HEK293 (cell line): ENCODE data around the gene TCP11.

Source experiments
- KLF10 ChIP-seq: fragments of 450-650 bp; IDR thresholded peaks from 2 replicates; pipeline ENCODE4 v1.5.1; 2018; ENCODE audit warnings: missing biosample characterization, mild to moderate bottlenecking, missing genetic modification characterization
- REST ChIP-seq: fragments of 450-650 bp; formaldehyde crosslinking; IDR thresholded peaks from 2 replicates; pipeline ENCODE4 v1.5.1; 2016; ENCODE audit warnings: missing biosample characterization, missing genetic modification characterization
- ZBTB21 ChIP-seq: fragments of 450-650 bp; formaldehyde crosslinking; IDR thresholded peaks from 2 replicates; pipeline ENCODE4 v1.5.1; 2017; ENCODE audit warnings: missing biosample characterization, missing genetic modification characterization
- ZEB2 ChIP-seq: fragments of 450-650 bp; formaldehyde crosslinking; IDR thresholded peaks from 2 replicates; pipeline ENCODE4 v1.5.1; 2016; ENCODE audit warnings: missing biosample characterization, missing genetic modification characterization
- ZNF24 ChIP-seq: fragments of 450-650 bp; formaldehyde crosslinking; IDR thresholded peaks from 2 replicates; pipeline ENCODE4 v1.5.1; 2016; ENCODE audit warnings: missing biosample characterization, missing genetic modification characterization
- ZNF274 ChIP-seq, 2 experiments: fragments of 200-500 bp in 1 of 2; fragments of 450-650 bp in 1 of 2; sonication (Bioruptor generic) in 1 of 2; formaldehyde crosslinking in 1 of 2; IDR thresholded peaks; 2 replicates each; pipeline versions ENCODE4 v1.5.1 to v1.6.1; 2014 to 2016; ENCODE audit warnings: borderline replicate concordance in 1 of 2, inconsistent platforms in 1 of 2, low read length in 1 of 2, missing biosample characterization in 1 of 2, missing genetic modification characterization in 1 of 2
- TF ChIP-seq, protein P1 (sequence below): fragments of 450-650 bp; formaldehyde crosslinking; IDR thresholded peaks from 2 replicates; pipeline ENCODE4 v1.5.1; 2016; ENCODE audit warnings: missing biosample characterization, missing genetic modification characterization, borderline replicate concordance
- TF ChIP-seq, protein P2 (sequence below): fragments of 450-650 bp; formaldehyde crosslinking; IDR thresholded peaks from 2 replicates; pipeline ENCODE4 v1.5.1; 2017; ENCODE audit warnings: missing biosample characterization, missing genetic modification characterization
- TF ChIP-seq, protein P3 (sequence below): fragments of 450-650 bp; formaldehyde crosslinking; IDR thresholded peaks from 2 replicates; pipeline ENCODE4 v1.5.1; 2016; ENCODE audit warnings: missing biosample characterization, missing genetic modification characterization
- TF ChIP-seq, protein P4 (sequence below): fragments of 450-650 bp; formaldehyde crosslinking; optimal IDR thresholded peaks from 2 replicates; pipeline ENCODE3; 2016; ENCODE audit warnings: missing biosample characterization, mild to moderate bottlenecking, missing genetic modification characterization
- TF ChIP-seq, protein P5 (sequence below): fragments of 450-650 bp; formaldehyde crosslinking; IDR thresholded peaks from 2 replicates; pipeline ENCODE4 v1.5.1; 2016; ENCODE audit warnings: missing biosample characterization, missing genetic modification characterization, low read depth

DNA sequence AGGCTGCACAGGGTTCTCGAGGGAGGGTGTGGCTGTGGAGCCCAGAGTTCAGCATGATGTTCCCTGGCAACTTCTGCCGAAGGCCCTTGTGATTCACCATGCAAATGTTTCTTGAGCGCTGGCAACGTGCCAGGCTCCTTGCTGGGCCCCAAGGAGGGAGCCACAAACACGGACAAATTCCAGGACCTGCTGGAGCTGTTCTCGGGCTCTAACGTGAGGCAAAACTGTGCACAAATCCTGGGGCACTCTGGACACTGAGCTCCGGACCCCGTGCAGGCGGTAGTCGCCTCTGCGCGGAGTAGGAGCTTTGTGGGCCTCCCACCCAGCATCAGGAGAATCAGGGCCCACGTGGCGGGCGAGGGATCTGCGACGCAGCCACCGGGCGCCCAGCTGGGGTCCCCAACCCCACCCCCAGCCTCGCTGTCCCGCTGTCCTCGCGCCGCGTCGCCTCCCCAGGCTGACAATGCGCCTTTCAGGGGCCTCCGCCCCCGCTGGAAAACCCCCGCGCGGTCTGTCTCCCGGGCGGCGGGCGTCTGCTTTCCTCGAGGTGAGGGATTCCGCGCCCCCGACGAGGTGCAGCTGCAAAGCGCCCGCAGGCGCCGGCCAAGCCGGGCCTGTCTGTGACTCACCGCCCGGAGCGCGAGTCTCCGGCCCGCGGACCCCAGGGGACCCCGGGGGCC, 40.9 kb upstream of the TCP11 start:
- TF ChIP-seq, protein P1, sequence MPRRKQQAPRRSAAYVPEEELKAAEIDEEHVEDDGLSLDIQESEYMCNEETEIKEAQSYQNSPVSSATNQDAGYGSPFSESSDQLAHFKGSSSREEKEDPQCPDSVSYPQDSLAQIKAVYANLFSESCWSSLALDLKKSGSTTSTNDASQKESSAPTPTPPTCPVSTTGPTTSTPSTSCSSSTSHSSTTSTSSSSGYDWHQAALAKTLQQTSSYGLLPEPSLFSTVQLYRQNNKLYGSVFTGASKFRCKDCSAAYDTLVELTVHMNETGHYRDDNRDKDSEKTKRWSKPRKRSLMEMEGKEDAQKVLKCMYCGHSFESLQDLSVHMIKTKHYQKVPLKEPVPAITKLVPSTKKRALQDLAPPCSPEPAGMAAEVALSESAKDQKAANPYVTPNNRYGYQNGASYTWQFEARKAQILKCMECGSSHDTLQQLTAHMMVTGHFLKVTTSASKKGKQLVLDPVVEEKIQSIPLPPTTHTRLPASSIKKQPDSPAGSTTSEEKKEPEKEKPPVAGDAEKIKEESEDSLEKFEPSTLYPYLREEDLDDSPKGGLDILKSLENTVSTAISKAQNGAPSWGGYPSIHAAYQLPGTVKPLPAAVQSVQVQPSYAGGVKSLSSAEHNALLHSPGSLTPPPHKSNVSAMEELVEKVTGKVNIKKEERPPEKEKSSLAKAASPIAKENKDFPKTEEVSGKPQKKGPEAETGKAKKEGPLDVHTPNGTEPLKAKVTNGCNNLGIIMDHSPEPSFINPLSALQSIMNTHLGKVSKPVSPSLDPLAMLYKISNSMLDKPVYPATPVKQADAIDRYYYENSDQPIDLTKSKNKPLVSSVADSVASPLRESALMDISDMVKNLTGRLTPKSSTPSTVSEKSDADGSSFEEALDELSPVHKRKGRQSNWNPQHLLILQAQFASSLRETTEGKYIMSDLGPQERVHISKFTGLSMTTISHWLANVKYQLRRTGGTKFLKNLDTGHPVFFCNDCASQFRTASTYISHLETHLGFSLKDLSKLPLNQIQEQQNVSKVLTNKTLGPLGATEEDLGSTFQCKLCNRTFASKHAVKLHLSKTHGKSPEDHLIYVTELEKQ (tag by site-specific recombination): no peak
- TF ChIP-seq ZNF24 (peak; percentile 43; the same call in 1 of the 2 replicates), REST (0 out of 2 replicates have a peak, but pooled peaks have one; percentile 23), ZBTB21 (tag by site-specific recombination) (0 out of 2 replicates have a peak, but pooled peaks have one; percentile 52), KLF10 (peak; percentile 82), ZNF274 (IDR thresholded peaks at IDR 0.05; ENCODE audit: low read length) (no peak), ZNF274 (tag by site-specific recombination; IDR thresholded peaks at IDR 0.05; ENCODE audit: borderline replicate concordance) (no peak), ZEB2 (tag by site-specific recombination) (no peak)
- TF ChIP-seq, protein P2, sequence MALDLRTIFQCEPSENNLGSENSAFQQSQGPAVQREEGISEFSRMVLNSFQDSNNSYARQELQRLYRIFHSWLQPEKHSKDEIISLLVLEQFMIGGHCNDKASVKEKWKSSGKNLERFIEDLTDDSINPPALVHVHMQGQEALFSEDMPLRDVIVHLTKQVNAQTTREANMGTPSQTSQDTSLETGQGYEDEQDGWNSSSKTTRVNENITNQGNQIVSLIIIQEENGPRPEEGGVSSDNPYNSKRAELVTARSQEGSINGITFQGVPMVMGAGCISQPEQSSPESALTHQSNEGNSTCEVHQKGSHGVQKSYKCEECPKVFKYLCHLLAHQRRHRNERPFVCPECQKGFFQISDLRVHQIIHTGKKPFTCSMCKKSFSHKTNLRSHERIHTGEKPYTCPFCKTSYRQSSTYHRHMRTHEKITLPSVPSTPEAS (tag by site-specific recombination): no peak
- TF ChIP-seq, protein P3, sequence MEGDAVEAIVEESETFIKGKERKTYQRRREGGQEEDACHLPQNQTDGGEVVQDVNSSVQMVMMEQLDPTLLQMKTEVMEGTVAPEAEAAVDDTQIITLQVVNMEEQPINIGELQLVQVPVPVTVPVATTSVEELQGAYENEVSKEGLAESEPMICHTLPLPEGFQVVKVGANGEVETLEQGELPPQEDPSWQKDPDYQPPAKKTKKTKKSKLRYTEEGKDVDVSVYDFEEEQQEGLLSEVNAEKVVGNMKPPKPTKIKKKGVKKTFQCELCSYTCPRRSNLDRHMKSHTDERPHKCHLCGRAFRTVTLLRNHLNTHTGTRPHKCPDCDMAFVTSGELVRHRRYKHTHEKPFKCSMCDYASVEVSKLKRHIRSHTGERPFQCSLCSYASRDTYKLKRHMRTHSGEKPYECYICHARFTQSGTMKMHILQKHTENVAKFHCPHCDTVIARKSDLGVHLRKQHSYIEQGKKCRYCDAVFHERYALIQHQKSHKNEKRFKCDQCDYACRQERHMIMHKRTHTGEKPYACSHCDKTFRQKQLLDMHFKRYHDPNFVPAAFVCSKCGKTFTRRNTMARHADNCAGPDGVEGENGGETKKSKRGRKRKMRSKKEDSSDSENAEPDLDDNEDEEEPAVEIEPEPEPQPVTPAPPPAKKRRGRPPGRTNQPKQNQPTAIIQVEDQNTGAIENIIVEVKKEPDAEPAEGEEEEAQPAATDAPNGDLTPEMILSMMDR (tag by site-specific recombination): no peak
- TF ChIP-seq, protein P4, sequence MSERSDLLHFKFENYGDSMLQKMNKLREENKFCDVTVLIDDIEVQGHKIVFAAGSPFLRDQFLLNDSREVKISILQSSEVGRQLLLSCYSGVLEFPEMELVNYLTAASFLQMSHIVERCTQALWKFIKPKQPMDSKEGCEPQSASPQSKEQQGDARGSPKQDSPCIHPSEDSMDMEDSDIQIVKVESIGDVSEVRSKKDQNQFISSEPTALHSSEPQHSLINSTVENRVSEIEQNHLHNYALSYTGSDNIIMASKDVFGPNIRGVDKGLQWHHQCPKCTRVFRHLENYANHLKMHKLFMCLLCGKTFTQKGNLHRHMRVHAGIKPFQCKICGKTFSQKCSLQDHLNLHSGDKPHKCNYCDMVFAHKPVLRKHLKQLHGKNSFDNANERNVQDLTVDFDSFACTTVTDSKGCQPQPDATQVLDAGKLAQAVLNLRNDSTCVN: peak; percentile 83
- TF ChIP-seq, protein P5, sequence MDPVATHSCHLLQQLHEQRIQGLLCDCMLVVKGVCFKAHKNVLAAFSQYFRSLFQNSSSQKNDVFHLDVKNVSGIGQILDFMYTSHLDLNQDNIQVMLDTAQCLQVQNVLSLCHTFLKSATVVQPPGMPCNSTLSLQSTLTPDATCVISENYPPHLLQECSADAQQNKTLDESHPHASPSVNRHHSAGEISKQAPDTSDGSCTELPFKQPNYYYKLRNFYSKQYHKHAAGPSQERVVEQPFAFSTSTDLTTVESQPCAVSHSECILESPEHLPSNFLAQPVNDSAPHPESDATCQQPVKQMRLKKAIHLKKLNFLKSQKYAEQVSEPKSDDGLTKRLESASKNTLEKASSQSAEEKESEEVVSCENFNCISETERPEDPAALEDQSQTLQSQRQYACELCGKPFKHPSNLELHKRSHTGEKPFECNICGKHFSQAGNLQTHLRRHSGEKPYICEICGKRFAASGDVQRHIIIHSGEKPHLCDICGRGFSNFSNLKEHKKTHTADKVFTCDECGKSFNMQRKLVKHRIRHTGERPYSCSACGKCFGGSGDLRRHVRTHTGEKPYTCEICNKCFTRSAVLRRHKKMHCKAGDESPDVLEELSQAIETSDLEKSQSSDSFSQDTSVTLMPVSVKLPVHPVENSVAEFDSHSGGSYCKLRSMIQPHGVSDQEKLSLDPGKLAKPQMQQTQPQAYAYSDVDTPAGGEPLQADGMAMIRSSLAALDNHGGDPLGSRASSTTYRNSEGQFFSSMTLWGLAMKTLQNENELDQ (tag by site-specific recombination): no peak
